Neuronal stem cell (in vitro differentiated cells): ENCODE measurements around the gene MEGF11.

Experiments used
- DNase-seq: peaks from one replicate; pipeline ENCODE4 v3.0.0-alpha.2; 2013; ENCODE audit warnings: low spot score
- H2AFZ ChIP-seq: one replicate; pipeline ENCODE4 v1.6.1; 2013; ENCODE audit warnings: mild to moderate bottlenecking, low read length, inconsistent platforms
- H2AK5ac ChIP-seq: 2 replicates; pipeline ENCODE4 v1.6.1; 2013; ENCODE audit warnings: low read depth, mild to moderate bottlenecking, inconsistent platforms, low read length, moderate library complexity, mixed read lengths
- H2BK120ac ChIP-seq: 2 replicates; pipeline ENCODE4 v1.6.1; 2013; ENCODE audit warnings: low read depth, mild to moderate bottlenecking, inconsistent platforms, low read length, moderate library complexity, mixed read lengths
- H2BK12ac ChIP-seq: one replicate; pipeline ENCODE4 v1.6.1; 2013; ENCODE audit warnings: low read length, inconsistent platforms
- H2BK15ac ChIP-seq: 2 replicates; pipeline ENCODE4 v1.6.1; 2013; ENCODE audit warnings: mild to moderate bottlenecking, low read length, inconsistent platforms, mixed read lengths
- H2BK5ac ChIP-seq: one replicate; pipeline ENCODE4 v1.6.1; 2013; ENCODE audit warnings: inconsistent platforms, mild to moderate bottlenecking, low read length, moderate library complexity
- H3K14ac ChIP-seq: one replicate; pipeline ENCODE4 v1.6.1; 2013; ENCODE audit warnings: low read length, inconsistent platforms
- H3K18ac ChIP-seq: 2 replicates; pipeline ENCODE4 v1.6.1; 2013; ENCODE audit warnings: low read length, inconsistent platforms
- H3K23ac ChIP-seq: 2 replicates; pipeline ENCODE4 v1.6.1; 2013; ENCODE audit warnings: low read depth, mild to moderate bottlenecking, mixed read lengths, low read length, inconsistent platforms; ENCODE audit not compliant: poor library complexity
- H3K27ac ChIP-seq: replicated peaks from 3 replicates; pipeline ENCODE4 v1.5.1; 2013; ENCODE audit warnings: low read length, inconsistent platforms
- H3K27me3 ChIP-seq, 3 experiments: 2 replicates each; pipeline ENCODE4 v1.6.1; 2013; ENCODE audit warnings: low read length in 3 of 3, mild to moderate bottlenecking in 2 of 3, inconsistent platforms in 1 of 3, low read depth in 1 of 3, mixed read lengths in 1 of 3, moderate library complexity in 1 of 3; ENCODE audit not compliant: control insufficient read depth in 3 of 3, insufficient read depth in 3 of 3
- H3K36me3 ChIP-seq, 2 donors: replicated peaks in 1 of 2; 2 replicates each; pipeline ENCODE4 v1.6.1; 2013; ENCODE audit warnings: low read length in 2 of 2; ENCODE audit not compliant: control insufficient read depth in 2 of 2, insufficient read depth in 2 of 2
- H3K4ac ChIP-seq: 2 replicates; pipeline ENCODE4 v1.6.1; 2013; ENCODE audit warnings: inconsistent platforms, mild to moderate bottlenecking, low read length, moderate library complexity
- H3K4me1 ChIP-seq, 2 donors: 1 replicate in 1 of 2; 2 replicates in 1 of 2; pipeline ENCODE4 v1.6.1; 2013; ENCODE audit warnings: low read length in 2 of 2, low read depth in 1 of 2; ENCODE audit not compliant: control insufficient read depth in 2 of 2, insufficient read depth in 1 of 2
- H3K4me2 ChIP-seq: one replicate; pipeline ENCODE4 v1.6.1; 2013; ENCODE audit warnings: mild to moderate bottlenecking, low read length, inconsistent platforms; ENCODE audit not compliant: insufficient read depth, poor library complexity, severe bottlenecking
- H3K4me3 ChIP-seq, 2 donors: 2 replicates each; pipeline ENCODE4 v1.5.1; 2013; ENCODE audit warnings: low read length in 2 of 2, mild to moderate bottlenecking in 2 of 2, inconsistent platforms in 1 of 2, moderate library complexity in 1 of 2
- H3K79me1 ChIP-seq: one replicate; pipeline ENCODE4 v1.6.1; 2013; ENCODE audit warnings: low read depth, mild to moderate bottlenecking, inconsistent platforms, low read length, moderate library complexity
- H3K9ac ChIP-seq: one replicate; pipeline ENCODE4 v1.6.1; 2013; ENCODE audit warnings: mild to moderate bottlenecking, low read depth, low read length, inconsistent platforms; ENCODE audit not compliant: poor library complexity
- H3K9me3 ChIP-seq, 2 donors: replicated peaks in 1 of 2; 2 replicates each; pipeline versions ENCODE3 to v1.6.1; 2013; ENCODE audit warnings: low read length in 2 of 2, mild to moderate bottlenecking in 2 of 2, inconsistent platforms in 1 of 2, low read depth in 1 of 2, mixed read lengths in 1 of 2, moderate library complexity in 1 of 2; ENCODE audit not compliant: control insufficient read depth in 2 of 2, insufficient read depth in 1 of 2
- H4K8ac ChIP-seq: one replicate; pipeline ENCODE4 v1.6.1; 2013; ENCODE audit warnings: low read depth, mild to moderate bottlenecking, inconsistent platforms, low read length, moderate library complexity
- H4K91ac ChIP-seq: one replicate; pipeline ENCODE4 v1.6.1; 2013; ENCODE audit warnings: low read length, low read depth, mild to moderate bottlenecking, inconsistent platforms; ENCODE audit not compliant: poor library complexity
- WGBS, 2 donors: extraction: QIAGEN DNeasy Blood & Tissue Kit; methylation state at CpG; one replicate each; pipeline ENCODE4 v1.1.7; 2013; ENCODE audit warnings: missing lambda C conversion rate in 2 of 2, mixed read lengths in 1 of 2; ENCODE audit not compliant: insufficient read length in 2 of 2, insufficient replicate concordance in 1 of 2; ENCODE audit errors: extremely low coverage in 2 of 2; 5-methylcytosine and 5-hydroxymethylcytosine counted together

MEGF11 gene

GRCh38 chr15:66225656-66226274, 27.8 kb downstream of the MEGF11 start:
- no peak overlapping the region for H3K9ac ChIP-seq
- H3K79me1 ChIP-seq: no peaks in the 10 kb centered on the region
- DNase-seq: no peak
- H2BK120ac ChIP-seq: no peak overlapping the region
- H2BK12ac ChIP-seq: no peak overlapping the region
- no peak overlapping the region for H2BK5ac ChIP-seq
- H3K18ac ChIP-seq: no peak overlapping the region
- no peak overlapping the region for H4K91ac ChIP-seq
- H2AK5ac ChIP-seq: no peak overlapping the region
- H3K23ac ChIP-seq: no peak overlapping the region
- H2AFZ ChIP-seq: no peak overlapping the region
- H3K4ac ChIP-seq: no peak overlapping the region
- H3K4me2 ChIP-seq: no peak overlapping the region
- H3K4me3 ChIP-seq: no peak overlapping the region
- no peak overlapping the region for H2BK15ac ChIP-seq
- H3K14ac ChIP-seq: no peak overlapping the region
- H4K8ac ChIP-seq: no peak overlapping the region
- peaks cover 0 to 22% (median 0%) of the 10 kb centered on the region in 3 experiments for H3K27me3 ChIP-seq
- no peaks in the 10 kb centered on the region for H3K36me3 ChIP-seq
- peaks cover 0 to 2% of the 10 kb centered on the region in 2 donors for H3K4me1 ChIP-seq
- WGBS, 2 donors: 100% methylated on average over 1 of the region's 10 CpGs; no CpG with 5 or more reads in 1 of the 2 donors
- no peak overlapping the region for H3K27ac ChIP-seq
- H3K9me3 ChIP-seq: peaks cover 0 to 5% of the 10 kb centered on the region in 2 donors

- peaks cover 0 to 5% of the 10 kb centered on the region in 2 donors for H3K9me3 ChIP-seq
- WGBS, 2 donors: no CpG with 5 or more reads among the region's 6 CpGs
- no peak overlapping the region for H3K4me3 ChIP-seq
- peak overlapping the region; percentile 23 for H2BK15ac ChIP-seq
- H4K91ac ChIP-seq: no peak overlapping the region
- no peak overlapping the region for H3K4me2 ChIP-seq
- H2BK120ac ChIP-seq: no peak overlapping the region
- DNase-seq: no peak
- no peak overlapping the region for H2AK5ac ChIP-seq
- no peak overlapping the region for H2BK5ac ChIP-seq
- no peaks in the 10 kb centered on the region for H3K79me1 ChIP-seq
- no peak overlapping the region for H3K27ac ChIP-seq
- no peak overlapping the region for H3K23ac ChIP-seq
- peaks cover 0 to 23% (median 0%) of the 10 kb centered on the region in 3 experiments for H3K27me3 ChIP-seq
- H3K4me1 ChIP-seq: peaks cover 0 to 2% of the 10 kb centered on the region in 2 donors
- peak overlapping the region; percentile 56 for H3K14ac ChIP-seq
- no peak overlapping the region for H2BK12ac ChIP-seq
- H3K36me3 ChIP-seq: no peaks in the 10 kb centered on the region
- peak overlapping the region; percentile 65 for H3K9ac ChIP-seq
- H4K8ac ChIP-seq: no peak overlapping the region
- no peak overlapping the region for H2AFZ ChIP-seq
- H3K18ac ChIP-seq: peak overlapping the region; percentile 63
- no peak overlapping the region for H3K4ac ChIP-seq
These were observed 28.6 kb downstream of the MEGF11 start for GRCh38 chr15:66224946-66225345.

GRCh38 chr15:66222273-66223198, 31.0 kb downstream of the MEGF11 start:
- Histone ChIP-seq H3K27ac (no peak overlapping the region), H2BK120ac (no peak overlapping the region), H2BK15ac (no peak overlapping the region), H3K9me3 (no peaks in the 10 kb centered on the region), H4K8ac (no peak overlapping the region), H3K79me1 (no peaks in the 10 kb centered on the region), H3K4ac (no peak overlapping the region), H3K4me1 (peaks cover 1 to 2% of the 10 kb centered on the region in 2 donors), H3K14ac (no peak overlapping the region), H3K18ac (no peak overlapping the region), H3K27me3 (peaks cover 0 to 17% (median 0%) of the 10 kb centered on the region in 3 experiments), H3K36me3 (no peaks in the 10 kb centered on the region), H3K4me2 (no peak overlapping the region), H2AK5ac (no peak overlapping the region), H2BK5ac (no peak overlapping the region), H3K4me3 (no peak overlapping the region), H2AFZ (no peak overlapping the region), H4K91ac (no peak overlapping the region), H3K23ac (no peak overlapping the region), H2BK12ac (no peak overlapping the region), H3K9ac (no peak overlapping the region)
- no peak for DNase-seq
- no CpG with 5 or more reads among the region's 11 CpGs for WGBS, 2 donors

GRCh38 chr15:66221126-66221525, 32.4 kb downstream of the MEGF11 start:
- no peak overlapping the region for H3K9ac ChIP-seq
- no peak overlapping the region for H2BK5ac ChIP-seq
- WGBS, 2 donors: no CpG with 5 or more reads among the region's 9 CpGs
- H3K18ac ChIP-seq: no peak overlapping the region
- no peak overlapping the region for H3K4ac ChIP-seq
- no peak overlapping the region for H2AK5ac ChIP-seq
- H2AFZ ChIP-seq: peak overlapping the region; percentile 72
- no peaks in the 10 kb centered on the region for H3K36me3 ChIP-seq
- no peak for DNase-seq
- H3K23ac ChIP-seq: no peak overlapping the region
- H3K27me3 ChIP-seq: peaks cover 0 to 30% (median 0%) of the 10 kb centered on the region in 3 experiments
- H3K4me2 ChIP-seq: no peak overlapping the region
- H3K79me1 ChIP-seq: no peaks in the 10 kb centered on the region
- H4K91ac ChIP-seq: no peak overlapping the region
- H4K8ac ChIP-seq: no peak overlapping the region
- H3K9me3 ChIP-seq: no peaks in the 10 kb centered on the region
- no peak overlapping the region for H3K27ac ChIP-seq
- no peak overlapping the region for H3K14ac ChIP-seq
- H2BK120ac ChIP-seq: no peak overlapping the region
- no peak overlapping the region for H2BK12ac ChIP-seq
- H3K4me3 ChIP-seq: no peak overlapping the region
- peaks cover 1 to 2% of the 10 kb centered on the region in 2 donors for H3K4me1 ChIP-seq
- H2BK15ac ChIP-seq: peak overlapping the region; percentile 23
